HG03565 (cell line): Measurements from ENCODE around the gene EIF4G1.
"Not testable (repeated sequence)": the region's sequence is repeated elsewhere in the genome, so short reads cannot be mapped to it uniquely, and the experiment has no call there.

Experiments used
- ATAC-seq: cut with Tn5 transposase; IDR thresholded peaks from one replicate; pipeline ENCODE4 v1.9.1; 2021; ENCODE audit warnings: mild to moderate bottlenecking, moderate library complexity; ENCODE audit not compliant: unreplicated experiment

The EIF4G1 gene

DNA sequence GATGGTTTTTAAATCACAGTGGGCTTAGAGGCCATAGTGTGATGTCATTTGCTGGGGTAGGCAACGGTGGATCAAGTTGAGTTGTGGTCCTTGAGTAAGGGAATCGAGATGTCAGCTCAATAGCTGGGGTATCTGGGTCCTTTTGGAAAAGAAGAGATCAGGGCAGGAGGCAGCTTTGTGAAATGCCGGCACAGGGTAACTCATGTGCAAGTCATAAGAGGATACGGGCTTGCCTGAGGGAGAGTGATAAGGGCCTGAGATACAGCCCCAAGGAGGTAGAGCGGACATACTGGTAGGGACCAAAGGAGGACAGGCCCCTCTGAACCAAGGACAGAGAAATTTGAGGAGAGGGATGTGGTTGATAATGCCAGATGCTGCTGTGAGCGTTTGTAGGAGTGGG is 18.8 kb downstream of the EIF4G1 start:
- no peak for ATAC-seq

DNA sequence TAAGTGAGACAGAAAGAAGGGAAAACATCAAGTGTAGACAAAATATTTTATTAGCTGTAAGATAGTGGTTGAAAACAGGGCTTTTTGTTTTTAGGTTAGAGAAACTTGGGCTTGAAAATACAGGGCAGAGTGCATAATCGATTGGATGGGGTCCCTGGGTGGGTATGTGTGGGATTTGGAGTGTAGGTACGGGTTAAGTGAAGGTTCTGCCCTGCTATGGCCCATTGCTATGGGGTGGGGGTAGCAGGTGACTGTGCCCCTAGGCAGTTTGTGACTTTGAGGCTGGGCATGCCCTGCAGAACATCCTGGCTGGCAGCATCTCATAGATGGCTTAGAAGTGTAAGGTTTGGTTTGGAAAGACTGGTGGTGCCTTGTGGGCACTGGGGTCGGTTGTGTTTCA is 19.3 kb downstream of the EIF4G1 start:
- ATAC-seq = no peak

GRCh38 chr3:184334470-184335158 is 20.2 kb downstream of the EIF4G1 start:
- ATAC-seq = no peak

- ATAC-seq = no peak
Observed at GRCh38 chr3:184335291-184335660, 20.9 kb downstream of the EIF4G1 start.

GRCh38 chr3:184335661-184336546 is 21.5 kb downstream of the EIF4G1 start:
- ATAC-seq = peak; percentile 57

- no peak for ATAC-seq
Observed at GRCh38 chr3:184336547-184337398, 22.4 kb downstream of the EIF4G1 start.

- ATAC-seq = no peak
Observed at GRCh38 chr3:184337399-184337714, 23.0 kb downstream of the EIF4G1 start, which contains the start of gene FAM131A. TSS of gene FAM131A (plus strand) at chr3:184337600. CDS start at chr3:184337631, 31 bp downstream.

- ATAC-seq = no peak
Observed at GRCh38 chr3:184337981-184338380, 23.6 kb downstream of the EIF4G1 start.

GRCh38 chr3:184338511-184338945 is 24.1 kb downstream of the EIF4G1 start:
- ATAC-seq = no peak

GRCh38 chr3:184339001-184339400 is 24.6 kb downstream of the EIF4G1 start:
- ATAC-seq = no peak

GRCh38 chr3:184339451-184340135 is 25.2 kb downstream of the EIF4G1 start:
- ATAC-seq = not testable (repeated sequence)

- no peak for ATAC-seq
Observed at GRCh38 chr3:184341925-184342324, 27.5 kb downstream of the EIF4G1 start.

DNA sequence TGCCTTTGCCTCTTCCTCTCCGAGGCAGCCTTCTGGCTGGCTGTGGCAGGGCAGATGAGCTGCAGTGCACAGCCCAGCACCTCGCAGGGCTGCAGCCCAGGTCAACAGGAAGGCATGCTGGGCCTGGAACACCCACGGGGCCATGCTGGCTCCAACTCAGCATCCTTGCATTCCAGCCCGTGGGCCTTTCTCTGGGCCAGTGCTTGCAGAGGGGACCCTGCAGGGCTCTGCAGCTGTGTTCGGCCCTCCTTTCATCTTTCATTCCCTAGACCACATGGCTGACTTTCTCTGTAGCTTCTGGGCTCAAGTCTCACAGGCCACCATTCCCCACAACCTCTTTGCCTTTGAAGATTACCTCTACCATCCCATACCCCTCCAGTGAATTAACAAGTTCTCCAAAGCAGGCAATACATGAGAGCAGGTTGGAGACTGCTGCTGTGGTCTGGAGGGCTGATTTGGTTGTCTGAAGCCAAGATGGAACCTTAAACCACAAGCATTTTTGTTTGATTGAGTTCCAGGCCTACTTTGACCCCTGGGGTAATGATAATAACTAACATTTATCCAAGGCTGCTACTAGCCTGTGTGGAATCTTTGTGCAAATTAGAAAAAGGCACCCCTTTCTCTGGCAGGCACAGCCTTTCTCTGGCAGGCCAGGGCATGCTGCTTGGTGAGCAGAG is 28.9 kb downstream of the EIF4G1 start:
- ATAC-seq = no peak

DNA sequence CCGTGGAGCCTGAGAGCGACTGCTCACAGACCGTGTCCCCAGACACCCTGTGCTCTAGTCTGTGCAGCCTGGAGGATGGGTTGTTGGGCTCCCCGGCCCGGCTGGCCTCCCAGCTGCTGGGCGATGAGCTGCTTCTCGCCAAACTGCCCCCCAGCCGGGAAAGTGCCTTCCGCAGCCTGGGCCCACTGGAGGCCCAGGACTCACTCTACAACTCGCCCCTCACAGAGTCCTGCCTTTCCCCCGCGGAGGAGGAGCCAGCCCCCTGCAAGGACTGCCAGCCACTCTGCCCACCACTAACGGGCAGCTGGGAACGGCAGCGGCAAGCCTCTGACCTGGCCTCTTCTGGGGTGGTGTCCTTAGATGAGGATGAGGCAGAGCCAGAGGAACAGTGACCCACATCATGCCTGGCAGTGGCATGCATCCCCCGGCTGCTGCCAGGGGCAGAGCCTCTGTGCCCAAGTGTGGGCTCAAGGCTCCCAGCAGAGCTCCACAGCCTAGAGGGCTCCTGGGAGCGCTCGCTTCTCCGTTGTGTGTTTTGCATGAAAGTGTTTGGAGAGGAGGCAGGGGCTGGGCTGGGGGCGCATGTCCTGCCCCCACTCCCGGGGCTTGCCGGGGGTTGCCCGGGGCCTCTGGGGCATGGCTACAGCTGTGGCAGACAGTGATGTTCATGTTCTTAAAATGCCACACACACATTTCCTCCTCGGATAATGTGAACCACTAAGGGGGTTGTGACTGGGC is 30.3 kb downstream of the EIF4G1 start:
- ATAC-seq = no peak

DNA sequence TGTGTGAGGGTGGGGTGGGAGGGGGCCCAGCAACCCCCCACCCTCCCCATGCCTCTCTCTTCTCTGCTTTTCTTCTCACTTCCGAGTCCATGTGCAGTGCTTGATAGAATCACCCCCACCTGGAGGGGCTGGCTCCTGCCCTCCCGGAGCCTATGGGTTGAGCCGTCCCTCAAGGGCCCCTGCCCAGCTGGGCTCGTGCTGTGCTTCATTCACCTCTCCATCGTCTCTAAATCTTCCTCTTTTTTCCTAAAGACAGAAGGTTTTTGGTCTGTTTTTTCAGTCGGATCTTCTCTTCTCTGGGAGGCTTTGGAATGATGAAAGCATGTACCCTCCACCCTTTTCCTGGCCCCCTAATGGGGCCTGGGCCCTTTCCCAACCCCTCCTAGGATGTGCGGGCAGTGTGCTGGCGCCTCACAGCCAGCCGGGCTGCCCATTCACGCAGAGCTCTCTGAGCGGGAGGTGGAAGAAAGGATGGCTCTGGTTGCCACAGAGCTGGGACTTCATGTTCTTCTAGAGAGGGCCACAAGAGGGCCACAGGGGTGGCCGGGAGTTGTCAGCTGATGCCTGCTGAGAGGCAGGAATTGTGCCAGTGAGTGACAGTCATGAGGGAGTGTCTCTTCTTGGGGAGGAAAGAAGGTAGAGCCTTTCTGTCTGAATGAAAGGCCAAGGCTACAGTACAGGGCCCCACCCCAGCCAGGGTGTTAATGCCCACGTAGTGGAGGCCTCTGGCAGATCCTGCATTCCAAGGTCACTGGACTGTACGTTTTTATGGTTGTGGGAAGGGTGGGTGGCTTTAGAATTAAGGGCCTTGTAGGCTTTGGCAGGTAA is 31.1 kb downstream of the EIF4G1 start:
- no peak for ATAC-seq

DNA sequence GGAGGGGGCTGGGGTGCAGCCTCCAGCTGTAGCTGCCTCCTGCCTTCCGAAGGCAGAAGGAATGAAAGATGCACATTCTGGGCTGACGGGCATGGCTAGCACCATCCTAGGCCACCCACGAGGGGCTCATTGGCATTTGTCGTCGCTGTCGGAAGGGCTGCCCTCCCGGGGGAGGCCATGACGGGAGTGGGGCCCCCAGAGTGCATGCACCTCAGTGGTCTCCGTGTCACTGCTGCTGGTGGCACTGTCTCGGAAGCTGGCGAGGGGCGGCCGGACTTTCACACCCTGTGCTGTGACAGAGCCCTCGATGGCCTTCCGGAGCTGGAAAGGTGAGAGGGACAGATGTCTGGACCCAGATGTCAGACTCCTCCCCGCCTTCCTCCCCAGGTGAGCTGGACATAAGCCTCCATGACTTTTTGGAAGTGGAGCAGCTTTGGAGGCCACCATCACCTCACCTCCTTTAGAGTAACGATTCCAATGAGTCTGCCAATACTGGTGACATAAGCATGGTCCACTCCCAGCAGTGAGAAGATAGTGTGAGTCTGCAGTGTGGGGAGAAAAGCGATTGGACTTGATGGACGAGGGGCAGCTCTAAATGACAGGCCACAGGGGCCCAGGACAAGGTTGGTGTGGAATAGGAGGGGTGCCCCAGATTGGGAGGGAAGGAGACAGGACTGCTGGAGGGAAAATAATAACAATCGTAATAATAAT is 32.2 kb downstream of the EIF4G1 start:
- ATAC-seq = no peak

DNA sequence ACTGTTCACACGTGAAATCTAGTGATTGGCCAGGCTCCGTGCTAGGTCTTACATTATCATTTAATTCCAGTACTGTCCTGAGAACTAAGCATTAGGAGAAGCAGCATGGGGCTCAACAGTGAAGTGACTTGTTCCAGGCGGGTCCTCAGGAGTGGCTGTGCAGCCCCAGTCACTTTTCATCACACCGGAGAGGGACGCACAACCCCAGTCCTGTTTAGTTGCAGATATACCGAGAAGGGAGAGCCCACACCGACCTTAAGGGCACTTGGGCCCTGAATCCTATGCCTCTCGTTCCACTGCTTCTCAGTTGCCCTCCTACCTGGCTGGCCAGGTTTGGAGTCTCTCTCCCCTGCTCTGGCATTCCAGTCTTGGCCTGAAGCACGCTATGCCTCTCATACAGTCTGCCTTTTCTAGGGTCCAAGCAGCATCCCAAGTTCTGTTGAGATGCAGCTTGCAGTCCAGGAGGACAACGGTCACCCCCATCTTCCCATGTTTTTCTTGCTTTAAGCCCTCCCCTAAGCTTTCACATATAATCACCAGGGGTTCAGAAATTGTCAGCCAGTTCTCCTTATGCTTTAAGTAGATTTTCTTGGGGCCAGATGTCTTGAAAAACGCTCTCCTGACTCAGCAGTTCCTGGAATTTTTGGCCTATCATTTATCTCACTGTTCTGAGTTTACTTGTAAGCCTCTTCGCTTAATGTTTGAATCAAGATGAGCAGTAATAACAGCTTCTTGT is 33.1 kb downstream of the EIF4G1 start:
- ATAC-seq = no peak
